ENCODE data around the gene TRAPPC11.

TRAPPC11 gene

DNA sequence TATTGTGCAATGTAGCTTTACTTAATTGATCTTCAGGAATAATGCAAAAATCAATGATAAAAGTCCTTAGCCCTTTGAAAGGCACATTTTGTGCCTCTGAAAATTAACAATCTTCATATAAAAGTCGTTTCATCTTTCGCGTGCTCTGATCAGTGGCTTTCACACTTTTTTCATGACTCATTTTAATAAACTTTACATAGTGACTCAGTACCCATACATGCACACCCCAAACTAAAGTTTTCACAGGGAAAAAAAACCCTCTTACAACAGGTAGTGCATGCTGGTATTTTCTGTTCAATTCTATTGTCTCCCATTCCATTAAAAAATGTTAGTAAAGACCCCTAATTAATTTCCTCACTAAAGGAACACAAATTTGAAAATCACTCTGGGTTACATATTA, 21.6 kb upstream of the TRAPPC11 start:
- no peak for DNase-seq (ENCODE audit: low read depth in 2 of 2)

DNA sequence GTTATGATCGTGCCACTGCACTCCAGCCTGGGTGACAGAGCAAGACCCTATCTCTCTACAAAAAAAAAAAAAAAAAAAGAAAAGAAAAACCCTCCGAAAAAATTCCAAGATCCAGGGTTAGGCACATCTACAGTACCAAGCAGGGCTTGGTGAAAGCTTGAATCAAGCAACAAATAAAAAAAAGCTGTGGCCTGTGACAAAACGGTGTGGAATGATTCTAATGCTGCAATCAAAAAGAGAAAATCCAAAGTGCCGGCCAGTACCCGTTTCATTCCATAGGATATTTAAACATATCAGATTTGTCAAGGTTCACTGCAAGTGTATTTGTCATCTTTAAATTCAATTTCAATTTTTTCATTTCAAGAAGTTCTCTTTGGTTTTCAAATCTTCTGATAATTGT, 20.7 kb upstream of the TRAPPC11 start:
- no peak for DNase-seq (ENCODE audit: low read depth in 2 of 2)

DNA sequence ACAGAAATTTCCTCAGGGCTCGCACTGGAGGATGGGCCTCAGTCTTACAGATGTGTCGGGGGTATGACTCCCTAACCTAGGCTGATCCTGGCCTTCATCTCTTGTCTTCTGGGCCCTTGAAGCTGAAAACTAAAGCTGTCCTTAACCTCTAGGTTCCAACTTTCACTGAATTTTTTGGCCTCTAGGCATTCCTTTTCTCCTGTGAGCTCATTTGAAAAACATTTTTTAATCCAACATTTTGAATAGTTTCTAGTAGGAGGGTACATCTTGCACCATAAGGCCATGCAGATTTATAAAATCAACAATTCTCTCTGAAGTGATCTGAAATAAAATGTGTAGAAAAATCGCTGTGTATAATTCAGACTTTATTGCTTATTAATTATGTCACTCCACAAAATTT, 19.8 kb upstream of the TRAPPC11 start:
- DNase-seq (ENCODE audit: low read depth in 2 of 2) = no peak

DNA sequence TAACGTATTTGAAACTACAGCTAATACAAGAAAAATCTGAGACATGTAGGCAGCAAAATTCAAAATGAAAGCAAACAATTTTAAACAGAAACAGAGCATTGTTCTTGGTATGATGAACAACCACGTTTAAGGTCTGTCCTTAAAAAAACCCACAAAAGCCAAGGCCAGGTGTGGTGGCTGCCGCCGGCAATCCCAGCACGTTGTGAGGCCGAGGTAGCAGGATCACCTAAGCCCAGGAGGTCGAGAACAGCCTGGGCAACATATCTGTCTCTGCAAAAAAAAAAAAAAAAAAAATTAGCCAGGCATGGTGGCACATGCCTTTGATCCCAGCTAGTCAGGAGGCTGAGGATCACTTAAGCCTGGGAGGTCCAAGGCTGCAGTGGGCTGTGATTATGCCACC, 13.8 kb upstream of the TRAPPC11 start:
- no peak for DNase-seq (ENCODE audit: low read depth in 2 of 2)

DNA sequence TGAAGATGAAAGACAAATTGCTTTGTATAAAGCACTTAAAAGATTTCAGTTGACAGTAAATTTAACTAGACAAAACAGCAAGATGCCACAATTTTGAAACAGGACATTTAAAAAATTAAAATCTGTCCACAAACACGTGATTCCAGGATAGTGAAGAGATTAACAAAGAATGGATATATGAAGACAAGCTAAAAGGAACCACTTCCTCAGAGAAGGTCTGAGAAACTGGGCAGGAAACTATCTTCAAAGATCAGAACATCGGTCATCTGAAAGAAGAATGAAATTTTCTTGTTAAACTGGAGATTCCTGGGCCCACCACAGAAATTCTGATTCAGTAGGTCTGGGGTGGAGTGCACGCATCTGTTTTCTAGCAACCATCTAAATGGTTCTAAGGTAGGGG, 1.5 kb upstream of the TRAPPC11 start:
- no peak for DNase-seq (ENCODE audit: low read depth in 2 of 2)

DNA sequence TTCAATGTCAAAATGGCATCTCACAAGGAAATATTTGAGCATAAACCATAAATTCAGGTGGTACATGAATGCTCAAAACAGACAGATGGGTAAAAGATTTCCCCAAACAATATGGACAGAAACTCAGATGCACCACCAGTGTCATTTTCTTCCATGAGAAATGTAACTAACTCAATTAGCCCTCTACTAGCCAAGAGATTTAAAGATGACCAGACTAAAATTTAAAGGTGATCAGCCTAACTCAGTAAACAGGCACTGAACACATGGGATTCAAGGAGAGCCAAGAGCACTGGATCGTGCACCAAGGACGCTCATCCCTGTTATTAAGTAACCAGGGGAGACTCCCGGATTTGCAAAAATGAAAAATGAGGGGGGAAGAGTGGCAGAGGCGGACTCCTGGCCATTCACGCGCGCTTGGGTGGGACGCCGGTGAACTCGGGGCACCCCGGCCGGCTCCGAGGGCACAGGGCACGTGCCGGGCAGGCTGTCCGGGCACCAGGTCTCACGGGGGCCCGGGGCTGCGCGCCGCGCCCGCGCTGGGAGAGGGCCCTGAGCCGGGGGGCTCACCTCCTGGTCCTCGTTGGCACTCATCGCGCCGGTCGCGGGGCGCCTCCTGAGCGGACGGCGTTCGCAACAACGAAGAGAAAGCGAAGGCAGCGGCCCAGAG, 598 bp upstream of the TRAPPC11 start:
- DNase-seq (ENCODE audit: low read depth in 2 of 2) = peak in 1 of 2 donors; percentile 7

DNA sequence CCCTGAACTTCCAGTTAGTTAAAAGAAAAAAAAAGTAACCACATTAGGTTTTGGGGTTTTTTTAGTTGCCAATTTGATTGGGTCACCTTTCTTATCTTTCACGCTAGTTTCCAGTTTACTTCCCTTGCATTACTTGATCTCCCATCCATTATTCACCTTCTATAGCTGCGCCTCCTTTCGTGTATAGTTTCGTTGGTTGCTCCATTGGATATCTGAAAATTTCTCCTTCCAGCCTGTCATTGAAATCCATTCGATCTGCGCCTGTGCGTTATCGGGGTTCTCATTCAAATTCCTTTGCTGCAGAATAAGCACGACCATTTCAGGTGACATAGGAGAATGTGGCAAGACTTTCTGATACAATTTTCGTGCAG, 764 bp downstream of the TRAPPC11 start:
- DNase-seq (ENCODE audit: low read depth in 2 of 2) = no peak

DNA sequence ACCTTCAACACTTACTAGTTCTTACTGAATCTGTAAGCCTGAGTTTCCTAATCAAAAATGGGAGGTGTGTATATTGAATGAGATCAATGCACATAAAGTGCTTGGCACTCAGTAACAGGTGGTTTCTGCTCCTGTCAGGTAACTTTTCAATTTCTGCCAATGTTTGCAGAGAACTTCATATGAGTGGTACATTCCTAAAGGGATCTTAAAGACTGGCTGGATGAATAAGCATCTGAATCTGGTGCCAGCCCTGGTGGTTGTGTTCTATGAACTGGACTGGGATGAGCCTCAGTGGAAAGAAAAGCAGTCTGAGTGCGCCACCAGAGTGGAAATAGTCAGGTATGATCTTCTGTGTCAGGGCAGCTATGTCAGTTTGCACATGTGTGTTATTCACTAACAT, 7.0 kb downstream of the TRAPPC11 start:
- DNase-seq (ENCODE audit: low read depth in 2 of 2) = no peak

DNA sequence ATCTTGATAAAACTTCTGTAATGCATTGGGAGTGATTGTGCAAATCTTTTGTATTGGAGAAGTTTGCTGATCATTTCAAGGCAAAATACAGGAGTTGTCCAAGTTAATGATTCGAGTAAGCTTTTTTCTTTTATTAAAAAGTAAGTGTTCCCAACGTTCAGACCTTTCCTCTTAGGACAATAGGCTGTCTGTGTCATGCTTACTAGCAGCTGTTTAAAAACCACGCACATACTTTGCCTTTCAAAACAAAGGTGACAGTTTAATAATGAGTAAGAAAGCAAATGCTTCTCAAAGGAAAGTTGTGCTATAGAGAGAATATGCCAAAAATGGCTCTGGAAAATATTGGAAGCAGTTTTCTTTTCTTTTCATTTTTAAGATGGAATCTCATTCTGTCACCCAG, 11.2 kb downstream of the TRAPPC11 start:
- no peak for DNase-seq (ENCODE audit: low read depth in 2 of 2)

DNA sequence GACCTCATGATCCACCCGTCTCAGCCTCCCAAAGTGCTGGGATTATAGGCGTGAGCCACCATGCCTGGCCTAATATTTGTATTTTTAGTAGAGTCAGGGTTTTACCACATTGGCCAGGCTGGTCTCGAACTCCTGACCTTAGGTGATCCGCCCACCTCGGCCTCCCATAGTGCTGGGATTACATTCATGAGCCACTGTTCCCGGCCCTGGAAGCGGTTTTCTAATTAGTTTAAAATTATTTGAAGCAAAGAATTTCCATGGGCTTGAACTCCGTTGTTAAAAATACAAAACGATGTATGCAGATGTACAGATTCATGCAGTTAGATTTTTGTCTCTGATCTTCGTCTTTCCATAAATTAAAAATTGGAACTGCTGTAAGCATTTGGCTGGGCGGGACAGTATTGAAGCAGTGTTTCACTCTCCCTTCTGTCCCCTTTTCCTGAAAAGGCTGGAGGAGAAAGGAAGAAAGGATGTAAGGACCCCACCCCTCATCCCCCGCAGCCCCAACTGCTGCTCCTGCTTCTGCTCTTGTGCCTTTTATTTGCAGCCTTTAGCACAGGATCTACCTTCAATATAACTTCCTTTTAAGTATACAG, 12.0 kb downstream of the TRAPPC11 start:
- no peak for DNase-seq (ENCODE audit: low read depth in 2 of 2)

DNA sequence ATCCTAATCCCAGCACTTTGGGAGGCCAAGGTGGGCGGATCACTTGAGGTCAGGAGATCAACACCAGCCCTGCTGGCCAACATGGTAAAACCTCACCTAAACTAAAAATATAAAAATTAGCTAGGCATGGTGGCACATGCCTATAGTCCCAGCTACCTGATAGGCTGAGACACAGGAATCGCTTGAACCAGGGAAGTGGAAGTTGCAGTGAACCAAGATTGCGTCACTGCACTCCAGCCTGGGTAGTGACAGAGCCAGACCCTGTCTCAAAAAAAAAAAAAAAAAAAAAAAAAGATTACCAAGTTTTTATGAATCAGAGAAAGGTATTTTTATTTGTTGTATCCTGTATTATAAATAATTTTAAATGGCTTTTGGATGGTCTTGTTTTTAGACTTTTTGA, 15.1 kb downstream of the TRAPPC11 start:
- no peak for DNase-seq (ENCODE audit: low read depth in 2 of 2)

DNA sequence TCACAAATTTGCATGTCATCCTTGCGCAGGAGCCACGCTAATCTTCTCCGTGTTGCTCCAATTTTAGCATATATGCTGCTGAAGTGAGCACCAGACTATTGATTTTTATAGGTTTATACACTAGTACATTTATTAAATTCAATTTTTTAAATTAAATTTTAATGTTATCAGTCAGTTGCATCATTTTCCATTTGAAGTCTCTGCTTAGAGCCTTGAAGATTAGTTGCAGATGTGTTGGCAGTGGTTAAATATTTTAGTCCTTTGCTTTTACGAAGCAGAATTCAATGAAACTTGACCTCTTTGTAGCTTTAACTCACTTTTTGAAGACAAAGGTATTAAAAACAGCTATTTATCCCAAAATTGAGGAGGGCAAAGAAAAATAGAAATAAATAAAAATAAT, 16.5 kb downstream of the TRAPPC11 start:
- DNase-seq (ENCODE audit: low read depth in 2 of 2) = no peak

DNA sequence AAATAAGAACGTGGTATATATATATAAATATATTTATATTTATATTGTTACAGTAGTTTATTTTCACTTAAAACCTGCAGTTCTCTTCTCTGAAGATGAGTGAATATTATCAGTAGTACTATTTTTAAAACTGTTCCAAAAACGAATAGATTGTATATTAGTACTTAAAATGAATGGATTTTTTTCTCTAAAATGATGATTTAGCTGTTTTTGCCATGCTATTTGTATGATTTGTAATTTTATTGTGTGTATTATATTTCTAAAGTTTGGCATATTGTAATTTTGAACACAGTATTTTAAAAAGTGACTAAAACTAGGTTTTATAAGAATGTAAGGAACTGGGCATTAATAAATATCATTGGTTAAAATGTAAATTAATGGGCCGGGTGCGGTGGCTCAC, 22.0 kb downstream of the TRAPPC11 start:
- DNase-seq (ENCODE audit: low read depth in 2 of 2) = no peak

DNA sequence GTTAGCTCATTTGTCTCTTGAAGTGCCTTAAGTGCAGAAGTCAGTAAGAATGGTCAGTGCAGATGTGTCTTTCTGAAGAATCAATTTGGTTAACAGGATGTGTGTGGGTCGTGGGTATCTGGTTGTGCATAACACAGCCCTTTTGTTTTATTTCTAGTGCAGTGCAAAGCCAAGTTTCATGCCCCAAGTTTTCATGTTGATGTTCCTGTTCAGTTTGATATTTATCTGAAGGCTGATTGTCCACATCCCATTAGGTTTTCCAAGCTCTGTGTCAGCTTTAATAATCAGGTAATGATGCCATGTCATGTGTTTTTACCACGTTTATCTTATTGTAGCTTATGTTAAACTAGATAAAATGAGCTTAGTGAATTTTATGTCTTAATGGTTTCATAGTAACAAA, 27.4 kb downstream of the TRAPPC11 start:
- no peak for DNase-seq (ENCODE audit: low read depth in 2 of 2)

DNA sequence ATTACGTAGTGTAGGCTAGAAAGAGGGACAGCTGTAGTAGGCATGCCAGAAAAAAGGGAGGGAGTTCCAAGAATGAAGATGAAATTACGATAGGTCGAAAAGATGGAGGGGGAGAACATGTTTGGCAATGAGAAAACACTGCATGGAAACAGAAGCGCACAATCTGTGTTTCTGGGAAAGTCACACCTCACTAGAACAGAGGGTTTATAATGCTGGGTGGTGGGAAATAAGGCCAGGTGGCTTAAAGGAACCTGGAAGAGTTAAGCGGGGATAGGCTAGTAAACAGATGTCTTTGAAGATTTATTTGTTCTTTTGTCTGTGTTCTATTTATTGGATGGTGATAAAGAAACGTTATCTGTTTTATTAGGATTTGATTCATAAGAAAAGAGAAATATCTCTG, 29.1 kb downstream of the TRAPPC11 start:
- no peak for DNase-seq (ENCODE audit: low read depth in 2 of 2)

DNA sequence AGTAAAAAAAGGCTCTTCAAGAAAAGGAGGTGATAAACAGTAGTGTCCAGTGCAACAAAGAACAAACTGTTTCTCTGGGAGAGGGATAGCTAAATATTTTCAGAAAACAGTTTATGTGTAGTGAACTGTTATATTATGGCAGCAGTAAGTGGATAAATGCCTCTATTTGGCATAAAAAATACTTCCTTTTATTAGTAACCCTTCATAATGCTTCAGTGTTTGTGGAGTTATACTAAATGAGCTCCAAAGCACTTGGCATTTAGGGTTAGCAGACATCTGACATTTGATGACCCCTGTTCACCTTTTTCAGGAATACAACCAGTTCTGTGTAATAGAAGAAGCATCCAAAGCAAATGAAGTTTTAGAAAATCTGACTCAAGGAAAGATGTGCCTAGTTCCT, 31.9 kb downstream of the TRAPPC11 start:
- DNase-seq (ENCODE audit: low read depth in 2 of 2) = no peak

DNA sequence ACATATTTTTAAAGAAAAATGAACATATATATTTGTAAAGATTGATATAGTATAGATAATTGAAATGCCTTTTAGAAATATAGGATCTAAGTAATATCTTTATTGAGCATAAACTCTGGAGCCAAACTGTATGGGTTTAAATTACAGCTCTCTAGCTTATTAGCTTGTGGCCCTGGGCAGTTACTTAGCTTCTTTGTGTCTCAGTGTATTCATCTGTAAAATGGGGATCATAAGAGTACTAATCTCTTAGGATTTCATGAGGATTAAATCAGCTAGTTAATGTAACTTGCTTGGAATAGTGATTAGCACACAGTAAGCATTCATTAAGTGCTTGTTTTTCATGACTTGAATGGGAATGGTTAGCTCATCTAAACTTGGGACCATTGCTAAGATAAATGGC, 32.8 kb downstream of the TRAPPC11 start:
- DNase-seq (ENCODE audit: low read depth in 2 of 2) = no peak

DNA sequence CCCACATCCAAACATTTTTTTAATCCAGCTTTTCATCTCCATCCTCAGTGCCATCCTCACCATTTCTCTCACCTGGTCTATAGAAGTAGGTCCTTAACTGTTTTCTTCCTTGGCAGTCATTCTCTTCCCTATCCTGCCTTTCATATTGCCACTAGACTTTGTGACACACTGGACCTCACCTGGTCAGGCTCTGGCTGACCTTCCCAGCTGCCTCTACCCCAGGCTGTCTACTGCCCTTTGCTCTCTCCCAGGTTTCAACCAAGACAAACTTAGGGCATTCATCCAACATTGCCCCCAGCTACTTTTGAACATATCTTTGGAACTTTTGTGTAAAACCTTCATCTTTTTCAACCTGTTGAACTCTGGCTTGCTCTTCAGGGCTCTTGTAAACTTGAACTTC, 39.8 kb downstream of the TRAPPC11 start:
- no peak for DNase-seq (ENCODE audit: low read depth in 2 of 2)

DNA sequence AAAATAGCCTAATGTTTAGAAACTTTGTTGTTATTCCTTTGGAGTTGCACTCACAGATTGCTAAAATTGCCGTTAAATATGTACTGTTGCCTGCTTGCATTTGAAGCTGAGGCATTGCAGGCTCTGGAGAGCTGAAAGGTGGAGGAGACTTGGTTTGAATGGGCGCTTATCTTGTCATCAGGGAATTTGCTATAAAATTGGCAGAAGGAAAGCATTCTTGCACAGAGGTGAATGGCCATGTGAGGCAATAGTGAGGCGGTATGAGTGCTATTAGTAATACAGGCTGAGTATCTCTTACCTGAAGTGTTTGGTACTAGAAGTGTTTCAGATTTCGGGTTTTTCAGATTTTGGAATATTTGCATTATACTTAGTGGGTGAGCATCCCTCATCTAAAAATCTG, 41.3 kb downstream of the TRAPPC11 start:
- DNase-seq (ENCODE audit: low read depth in 2 of 2) = no peak

DNA sequence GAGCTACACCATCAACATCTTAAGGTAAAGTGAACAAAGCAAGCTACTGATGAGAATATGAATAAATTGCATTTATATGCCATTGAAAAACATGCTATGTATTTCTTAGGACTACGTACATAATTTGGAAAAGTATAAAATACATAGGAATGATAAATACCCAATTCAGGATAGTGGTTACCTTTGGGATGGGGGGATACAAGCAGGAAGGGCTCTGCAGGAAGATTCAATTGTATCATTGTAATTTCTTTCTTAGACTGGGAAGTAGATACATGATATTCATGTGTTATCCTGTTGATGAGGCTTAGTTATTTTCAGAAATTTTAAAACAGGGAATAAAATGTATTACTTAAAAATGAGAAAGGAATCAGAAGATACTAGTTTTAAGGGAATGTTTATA, 43.4 kb downstream of the TRAPPC11 start:
- DNase-seq (ENCODE audit: low read depth in 2 of 2) = no peak

DNA sequence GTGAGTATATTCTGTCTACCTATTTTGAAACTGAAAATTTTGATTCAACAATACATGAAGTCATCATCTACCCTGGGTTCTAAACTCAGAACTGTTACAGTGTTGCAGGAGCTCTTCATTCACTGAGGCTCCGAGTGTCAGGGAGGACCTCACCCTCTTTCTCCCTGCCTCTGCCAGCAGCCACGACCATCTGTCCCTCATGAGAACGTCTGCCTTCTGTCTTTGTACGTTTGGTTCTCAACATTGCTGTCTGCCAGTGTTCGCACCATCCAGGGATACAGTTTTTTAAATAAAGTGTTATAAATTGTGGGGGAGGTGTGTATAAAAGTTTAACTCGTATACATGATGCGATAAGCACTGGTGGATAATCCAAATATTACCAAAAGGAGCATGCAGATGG, 55.5 kb downstream of the TRAPPC11 start:
- no peak for DNase-seq (ENCODE audit: low read depth in 2 of 2)

DNA sequence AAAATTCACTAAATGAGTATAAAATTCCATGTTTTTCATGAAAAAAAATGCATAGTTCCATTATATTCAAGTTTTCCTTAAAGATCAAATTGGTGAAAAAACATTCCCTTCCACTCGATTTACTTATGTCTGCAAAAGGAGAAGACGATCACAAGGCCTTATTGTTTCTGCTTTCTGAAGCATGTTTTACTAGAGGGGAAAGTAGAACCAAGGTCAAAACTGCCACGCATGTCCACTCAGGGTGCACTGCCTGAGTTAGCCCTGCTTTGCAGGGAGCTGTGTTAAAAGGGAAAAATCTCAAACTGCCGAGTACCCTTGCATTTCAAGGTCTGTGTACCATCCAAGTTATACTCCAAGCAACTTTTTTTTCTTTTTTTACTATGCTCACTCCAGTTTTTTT, 57.2 kb downstream of the TRAPPC11 start:
- DNase-seq (ENCODE audit: low read depth in 2 of 2) = no peak

DNA sequence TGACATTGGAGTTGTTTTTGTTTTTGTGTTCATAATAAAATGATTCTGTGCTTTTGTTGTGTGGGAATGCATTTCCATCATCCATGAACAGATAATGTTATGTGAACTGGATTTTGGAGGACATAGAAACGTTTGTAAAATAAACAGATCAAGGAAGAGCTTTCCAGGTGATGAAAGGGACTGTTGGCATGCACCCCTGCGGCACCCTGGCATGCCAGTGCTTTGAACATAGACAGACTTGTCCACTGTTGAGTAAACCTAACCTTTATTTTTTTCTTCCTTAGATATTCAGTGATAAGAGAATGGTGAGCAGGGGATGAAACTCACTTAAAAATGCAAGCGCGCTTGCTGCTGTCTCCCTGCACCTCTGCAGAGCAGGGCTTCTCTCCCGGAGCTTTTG, 59.8 kb downstream of the TRAPPC11 start:
- no peak for DNase-seq (ENCODE audit: low read depth in 2 of 2)
